ENCODE measurements around the gene DRC1. TPM values are rescaled to one million over a fixed set of nuclear protein-coding genes. Genes with fewer than 3 reads are reported as not detected.

Gene DRC1
- total RNA-seq, 1 donor from 2014 or later, result not detected

DNA sequence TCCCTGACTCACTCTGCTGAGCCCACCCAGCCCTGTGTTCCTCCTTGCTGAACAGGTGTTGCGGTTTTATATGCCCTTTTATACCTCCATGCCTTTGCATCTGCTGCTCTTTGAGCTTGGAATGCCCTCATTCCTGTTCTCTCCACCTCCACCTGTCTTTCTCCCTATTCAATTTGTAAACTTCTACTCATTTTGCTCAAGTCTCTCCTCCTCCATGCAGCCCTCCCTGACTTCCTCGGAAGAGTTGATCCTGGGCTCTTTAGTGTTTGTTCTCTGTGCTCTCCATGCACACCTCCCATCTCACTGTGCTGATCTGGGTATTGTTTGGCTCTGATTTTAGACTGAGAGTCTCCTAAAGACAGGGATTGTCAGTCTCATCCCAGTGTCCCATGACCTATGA, 83.4 kb downstream of the DRC1 start:
- DNase-seq (no peak), ATAC-seq (no peak)
- intact Hi-C loops (cut with micrococcal nuclease), result no loop called here

DNA sequence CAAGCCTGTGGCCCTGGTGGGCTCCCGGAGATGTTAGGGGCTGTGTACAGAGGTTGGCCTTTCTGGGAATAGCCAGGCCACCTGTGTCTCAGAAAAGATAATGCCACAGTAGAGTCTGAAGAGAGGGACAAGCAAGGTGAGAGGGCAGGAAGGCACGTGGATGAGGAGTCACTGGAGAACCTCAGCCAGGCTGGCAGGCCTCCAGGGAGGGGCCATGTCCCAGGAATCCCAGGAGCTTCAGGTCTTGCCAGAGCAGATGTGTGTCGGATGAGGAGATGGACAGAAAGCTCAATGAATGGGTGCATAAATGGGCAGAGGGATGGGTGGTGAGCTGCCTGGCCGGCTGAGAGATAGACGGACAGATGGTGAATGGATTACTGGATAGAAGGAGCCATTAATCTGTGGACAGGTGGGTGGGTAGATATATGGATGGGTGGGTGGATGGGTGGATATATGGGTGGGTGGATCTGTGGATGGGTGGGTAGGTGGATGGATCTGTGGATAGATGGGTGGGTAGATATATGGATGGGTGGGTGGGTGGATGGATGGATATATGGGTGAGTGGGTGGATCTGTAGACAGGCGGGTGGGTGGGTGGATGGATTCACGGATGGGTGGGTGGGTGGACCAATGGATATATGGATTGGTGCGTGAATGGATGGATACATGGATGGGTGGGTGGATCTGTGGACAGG, 84.2 kb downstream of the DRC1 start:
- intact Hi-C loops (cut with micrococcal nuclease), result no loop called here
- DNase-seq (no peak), ATAC-seq (no peak)

- DNase-seq, result no peak
Observed at GRCh38 chr2:26486789-26487188, 85.1 kb downstream of the DRC1 start.

DNA sequence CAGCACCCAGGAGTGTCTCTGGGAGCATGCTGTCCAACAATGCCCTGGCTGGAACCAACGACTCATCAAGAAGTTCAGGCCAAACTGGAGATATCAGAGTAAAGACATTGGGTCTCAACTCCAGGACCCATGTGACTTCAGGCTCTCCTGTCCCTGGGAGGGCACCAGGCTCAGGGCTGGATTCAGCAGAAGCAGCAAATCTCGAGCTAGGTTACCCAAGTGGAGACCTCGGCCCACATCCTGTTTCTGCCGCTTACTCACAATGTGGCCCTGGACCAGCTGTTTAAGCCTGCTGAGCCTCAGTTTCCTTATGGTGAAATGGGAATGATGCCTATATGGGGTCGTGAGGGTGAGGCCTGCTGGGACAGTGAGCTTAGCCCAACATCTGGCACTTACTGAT, 85.5 kb downstream of the DRC1 start:
- ATAC-seq (no peak), DNase-seq (no peak)
- intact Hi-C loops (cut with micrococcal nuclease), result no loop called here

More at GRCh38 chr2:26486789-26487188, 85.1 kb downstream of the DRC1 start:
- ATAC-seq, result no peak
- intact Hi-C loops (cut with micrococcal nuclease), result no loop called here

GRCh38 chr2:26488463-26489212, 86.9 kb downstream of the DRC1 start:
- ATAC-seq (no peak), DNase-seq (no peak)
- intact Hi-C loops (cut with micrococcal nuclease), result no loop called here

DNA sequence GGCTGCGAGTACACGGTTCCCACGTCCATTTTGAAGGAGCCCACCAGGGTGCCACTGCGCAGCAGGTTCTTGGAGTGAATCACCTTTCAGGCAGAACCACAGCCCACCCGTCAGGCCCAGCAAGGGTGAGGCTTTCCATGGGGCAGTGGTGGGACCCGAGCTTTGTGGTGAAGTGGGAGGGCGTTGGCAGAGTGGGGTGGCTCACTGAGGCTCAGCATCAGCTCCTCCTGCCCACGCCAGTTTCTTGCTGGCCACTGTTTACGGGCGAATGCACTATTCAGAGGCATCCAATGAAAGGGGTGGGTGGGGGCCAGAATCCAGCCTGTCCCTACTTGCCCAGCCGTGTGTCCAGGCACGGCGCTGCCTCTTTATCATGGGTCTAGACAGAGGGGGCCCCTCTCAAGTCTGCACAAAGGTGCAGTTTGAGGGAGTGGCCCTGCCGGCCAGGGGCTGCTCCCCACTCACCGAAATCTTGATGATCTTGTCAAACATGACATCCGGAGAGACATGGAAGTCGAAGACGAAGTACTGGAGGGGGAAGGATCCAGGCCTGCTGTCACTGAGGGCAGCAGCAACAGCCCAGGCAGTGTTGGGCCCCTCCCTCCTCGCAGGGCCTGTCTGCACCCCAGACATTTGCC, 87.6 kb downstream of the DRC1 start:
- DNase-seq (peak; percentile 9), ATAC-seq (no peak)
- intact Hi-C loops (cut with micrococcal nuclease), result no loop called here

DNA sequence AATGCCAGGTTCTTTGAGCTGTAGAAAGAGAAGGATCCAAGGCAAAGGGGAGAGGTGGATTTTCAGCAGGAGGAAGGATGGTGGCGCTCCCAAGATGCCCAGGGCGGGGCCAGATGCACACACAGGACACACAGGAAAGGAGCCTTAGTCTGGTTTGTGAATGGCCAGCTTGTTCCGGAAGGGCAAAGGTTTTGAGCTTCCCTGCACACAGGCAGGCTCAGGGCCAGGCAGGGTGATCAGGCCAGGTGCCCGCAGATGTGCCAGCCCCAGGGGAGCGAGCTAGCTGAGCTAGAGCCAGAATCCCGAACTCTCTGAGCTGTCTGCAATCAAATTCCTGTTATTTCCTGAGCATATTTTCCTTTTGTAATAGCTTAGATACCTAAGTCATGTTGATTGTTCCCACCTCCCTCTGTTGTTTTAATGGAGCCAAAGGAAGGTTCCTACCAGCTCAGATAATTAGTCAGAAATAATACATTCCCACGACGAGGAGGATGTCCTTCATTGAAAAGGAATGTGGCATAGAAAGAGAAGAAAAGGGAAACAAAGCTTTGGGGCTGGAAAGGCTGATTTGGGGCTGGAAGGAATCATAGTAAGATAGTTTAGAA, 89.9 kb downstream of the DRC1 start:
- peak; percentile 15 for DNase-seq
- intact Hi-C loops (cut with micrococcal nuclease), result no loop called here
- no peak for ATAC-seq

- intact Hi-C loops (cut with micrococcal nuclease), result no loop called here
- ATAC-seq (no peak), DNase-seq (peak; percentile 11)
Observed at GRCh38 chr2:26492749-26493515, 91.2 kb downstream of the DRC1 start.

DNA sequence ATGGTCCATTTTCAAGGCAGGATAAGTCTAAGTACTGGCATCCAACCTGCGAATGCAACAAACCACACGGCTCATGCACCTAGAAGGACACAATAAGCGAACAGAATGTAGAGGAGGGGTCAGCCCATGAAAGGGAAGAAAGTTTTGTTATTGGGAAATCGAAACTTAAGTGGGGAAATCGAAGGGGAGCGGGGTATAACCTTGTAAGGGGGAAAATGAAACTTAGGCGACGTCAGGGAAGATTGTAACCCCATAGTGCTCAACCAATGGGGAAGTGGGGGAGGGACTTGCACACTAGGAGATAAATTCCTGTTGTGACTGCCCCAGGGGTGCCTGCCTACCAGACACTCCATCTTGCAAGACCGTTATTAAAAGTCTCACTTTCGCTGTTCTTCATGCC, 91.8 kb downstream of the DRC1 start:
- DNase-seq, result no peak
- ATAC-seq, result no peak
- intact Hi-C loops (cut with micrococcal nuclease), result no loop called here

DNA sequence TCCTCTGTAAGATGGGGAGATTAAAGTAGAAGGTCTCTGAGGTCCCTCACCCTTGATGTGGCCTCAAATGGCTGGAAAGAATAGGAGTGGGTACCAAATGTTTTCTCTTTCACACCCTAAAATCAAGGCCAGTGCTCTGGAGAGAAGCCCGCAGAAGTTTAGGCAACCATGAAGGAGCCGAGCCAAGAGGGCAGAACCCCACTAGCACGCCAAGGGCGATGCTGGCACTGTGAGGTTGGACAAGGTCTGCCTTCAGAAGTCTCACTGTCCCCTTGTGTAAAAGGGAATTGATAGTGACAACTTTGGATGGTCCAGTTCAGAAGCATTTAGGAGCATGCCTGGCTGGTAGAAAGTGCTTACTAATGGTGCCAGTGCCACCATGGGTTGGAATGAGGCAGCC, 92.5 kb downstream of the DRC1 start:
- intact Hi-C loops (cut with micrococcal nuclease), result no loop called here
- no peak for ATAC-seq

DNA sequence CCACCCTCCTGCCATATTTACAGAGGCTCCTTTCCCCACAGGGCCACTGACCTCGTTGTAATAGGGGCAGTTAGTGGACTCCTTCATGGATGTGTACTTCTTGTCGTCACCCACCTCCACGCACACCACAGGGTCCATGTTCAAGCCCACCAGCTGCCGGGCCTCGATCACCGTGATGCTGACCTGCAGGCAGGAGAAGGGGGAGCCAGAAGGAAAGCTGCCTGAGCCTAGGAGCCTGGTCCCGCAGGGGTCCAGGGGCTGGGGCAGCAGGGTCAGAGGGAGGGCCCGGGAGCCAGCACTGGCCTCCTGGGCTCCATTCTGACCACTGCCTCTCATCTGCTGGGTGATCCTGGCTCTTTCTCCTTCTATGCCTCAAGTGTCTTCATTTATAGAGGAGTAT, 93.2 kb downstream of the DRC1 start:
- DNase-seq, result peak; percentile 8
- ATAC-seq, result no peak

More for the DNA sequence above, 92.5 kb downstream of the DRC1 start:
- no peak for DNase-seq

DNA sequence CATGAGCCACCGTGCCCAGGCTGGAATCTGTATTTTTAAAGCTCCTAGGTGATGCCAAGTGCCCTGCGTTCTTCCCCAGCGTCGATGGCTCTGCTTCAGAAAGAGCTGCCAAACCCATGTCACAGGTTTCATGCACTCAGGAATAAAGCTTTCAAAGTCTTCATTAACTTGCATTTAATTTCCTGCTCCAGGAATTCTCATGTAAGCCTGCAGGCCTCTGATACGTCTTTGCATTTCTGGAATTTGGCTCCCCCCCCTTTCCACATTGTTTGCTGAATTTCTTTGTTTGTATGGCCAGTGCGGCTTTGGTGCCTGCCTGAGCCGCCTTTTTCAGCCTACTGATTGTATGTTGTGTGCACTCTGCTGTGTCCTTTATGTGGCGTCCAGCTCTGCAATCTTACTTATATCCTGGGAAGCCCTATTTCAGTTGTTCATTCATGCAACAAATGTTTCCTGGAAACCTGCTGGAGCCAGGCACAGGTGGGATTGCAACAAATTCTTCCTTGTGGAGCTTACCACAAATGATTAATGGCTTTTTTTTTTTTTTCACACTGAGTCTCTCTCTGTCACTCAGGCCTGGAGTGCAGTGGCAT, 94.1 kb downstream of the DRC1 start:
- DNase-seq (peak; percentile 14), ATAC-seq (peak; percentile 19)
- intact Hi-C loops (cut with micrococcal nuclease), result no loop called here

More for the DNA sequence above, 93.2 kb downstream of the DRC1 start:
- intact Hi-C loops (cut with micrococcal nuclease), result no loop called here

- intact Hi-C loops (cut with micrococcal nuclease), result no loop called here
- DNase-seq (no peak), ATAC-seq (no peak)
Observed at GRCh38 chr2:26500406-26500805, 98.7 kb downstream of the DRC1 start.

- DNase-seq, result peak; percentile 84
- intact Hi-C loops (cut with micrococcal nuclease), result no loop called here
- peak; percentile 97 for ATAC-seq
Observed at GRCh38 chr2:26503231-26503880, 101.6 kb downstream of the DRC1 start.

GRCh38 chr2:26504002-26504401, 102.3 kb downstream of the DRC1 start:
- no peak for ATAC-seq
- intact Hi-C loops (cut with micrococcal nuclease), result no loop called here
- DNase-seq, result no peak

DNA sequence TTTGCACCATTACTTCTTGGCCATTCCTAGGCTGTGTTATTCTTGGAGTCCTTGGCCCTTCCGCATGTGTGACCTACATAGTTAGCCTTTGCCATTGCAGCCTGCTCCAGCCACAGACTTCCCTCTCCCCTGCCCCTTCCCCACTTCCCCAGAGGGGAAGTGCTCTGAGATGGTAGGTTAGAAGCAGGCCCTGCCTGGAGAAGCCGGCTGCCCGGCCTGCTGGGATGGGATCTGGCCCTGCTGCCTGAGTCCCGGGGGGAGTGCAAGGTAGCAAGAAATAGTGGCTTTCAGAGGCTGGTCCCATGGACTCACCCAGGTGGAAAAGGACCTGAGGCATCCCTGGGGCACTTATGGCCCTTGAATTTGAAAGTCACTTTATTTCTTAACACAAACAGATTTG, 104.6 kb downstream of the DRC1 start:
- DNase-seq, result no peak
- ATAC-seq, result no peak
- intact Hi-C loops (cut with micrococcal nuclease), result no loop called here
